Stimulated activated CD8-positive, alpha-beta memory T cell treated with anti-CD3 and anti-CD28 coated beads, Interleukin-7, amount 100 ng/mL, for 1 hour (primary cell): ENCODE measurements around the gene GFER.
"Not testable (repeated sequence)": the region's sequence is repeated elsewhere in the genome, so short reads cannot be mapped to it uniquely, and the experiment has no call there.

ENCODE experiments used
- DNase-seq, 2 donors: peaks; one replicate each; pipeline ENCODE4 v3.0.0-alpha.2; 2020; ENCODE audit warnings: low read depth in 2 of 2

Gene GFER

GRCh38 chr16:2005646-2006045 lies 21.7 kb downstream of the GFER start:
- DNase-seq = no peak

GRCh38 chr16:2006317-2006716 lies 22.3 kb downstream of the GFER start:
- no peak for DNase-seq

GRCh38 chr16:2007081-2007836 lies 23.3 kb downstream of the GFER start:
- DNase-seq = no peak

DNA sequence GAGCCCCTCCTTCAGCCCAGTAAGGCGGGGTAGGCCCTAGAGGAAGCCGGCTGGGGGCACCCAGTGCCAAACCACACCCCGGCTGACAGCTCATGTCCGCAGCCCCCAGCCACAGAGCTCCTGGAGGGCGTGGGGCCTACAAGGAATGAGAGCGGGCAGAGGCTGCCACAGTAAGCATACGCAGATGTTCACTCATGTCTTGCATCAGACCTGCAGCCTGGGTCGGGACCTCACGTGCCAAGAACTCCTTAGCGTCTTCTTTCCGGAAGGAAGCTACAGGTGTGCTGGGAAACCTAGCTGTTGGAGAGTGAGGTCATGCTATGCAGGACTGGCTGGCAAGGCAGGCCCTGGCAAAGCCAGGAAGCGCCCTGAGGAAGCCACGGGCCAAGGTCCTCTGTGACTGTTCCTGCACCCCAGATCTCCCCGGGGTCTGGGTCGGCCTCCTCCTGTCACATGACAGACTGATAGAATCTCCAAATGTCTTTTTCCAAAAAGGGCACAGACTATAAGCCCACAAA lies 24.1 kb downstream of the GFER start:
- no peak for DNase-seq

- DNase-seq = no peak
These were observed 24.7 kb downstream of the GFER start for GRCh38 chr16:2008631-2009163.

DNA sequence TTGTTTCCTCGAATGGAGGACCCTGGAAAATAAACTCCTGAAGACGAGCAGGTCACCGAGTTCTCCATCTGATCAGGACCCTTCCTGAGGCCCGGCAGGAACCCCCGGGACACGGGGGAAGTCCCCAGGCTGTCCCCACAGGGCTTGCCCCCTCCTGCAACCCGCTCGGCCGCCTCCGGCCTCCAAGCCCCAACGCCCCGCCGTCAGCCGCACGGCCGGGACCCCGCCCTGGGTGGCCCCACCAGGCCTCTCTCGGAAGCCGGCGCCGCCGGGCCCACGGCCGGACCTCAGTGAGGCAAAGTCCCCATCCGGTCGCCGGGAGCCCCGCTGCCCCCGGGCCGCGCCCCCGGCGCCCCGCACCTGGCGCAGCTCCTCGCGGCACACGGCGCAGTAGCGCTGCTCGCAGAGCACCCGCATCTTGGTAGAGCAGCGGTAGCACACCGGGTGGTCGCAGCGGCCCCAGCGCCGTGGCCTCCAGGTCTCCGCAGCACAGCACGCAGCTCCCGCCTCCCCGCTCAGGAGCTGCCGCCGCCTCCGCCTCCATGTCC lies 25.2 kb downstream of the GFER start:
- no peak for DNase-seq

DNA sequence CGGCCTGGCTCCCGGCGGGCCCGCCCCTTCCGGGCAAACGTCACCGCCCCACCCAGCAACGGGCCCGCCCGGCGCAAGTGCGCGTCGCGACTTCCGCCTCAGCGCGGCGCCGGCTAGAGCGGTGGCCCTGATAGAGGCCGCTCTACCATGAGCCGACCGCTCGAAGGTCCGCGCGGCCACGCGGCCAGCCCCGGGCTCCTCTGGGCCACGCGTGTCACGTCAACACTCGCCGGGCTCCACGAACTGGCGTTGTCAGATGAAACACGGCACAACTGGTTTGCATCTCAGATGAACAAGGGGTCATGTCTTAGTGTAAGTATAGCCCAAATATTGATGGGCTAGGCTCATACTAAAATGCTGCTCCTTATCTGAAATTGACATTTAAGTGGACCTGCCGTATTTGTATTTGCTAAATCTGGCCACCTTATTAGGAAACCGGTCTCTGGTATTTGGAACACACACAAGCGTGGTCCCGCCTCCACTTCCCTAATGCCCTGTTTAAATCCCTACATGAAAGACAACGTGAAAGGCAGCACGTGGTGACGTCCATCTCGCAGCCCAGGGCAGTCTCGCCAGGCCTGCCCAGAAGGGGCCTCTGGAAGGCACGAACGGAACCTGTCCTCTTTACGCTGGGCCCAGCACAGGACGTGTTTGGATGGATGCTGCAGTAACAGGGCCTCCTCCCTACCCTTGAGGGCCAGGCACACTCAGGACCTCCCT lies 26.0 kb downstream of the GFER start, which contains the start of gene ZNF598:
TSS of gene ZNF598 (minus strand) at position 31 of the 720 bp plus-strand sequence.
- DNase-seq = peak; percentile 50 to 63

- not testable (repeated sequence) for DNase-seq
These were observed 27.7 kb downstream of the GFER start for GRCh38 chr16:2011726-2012125.

DNA sequence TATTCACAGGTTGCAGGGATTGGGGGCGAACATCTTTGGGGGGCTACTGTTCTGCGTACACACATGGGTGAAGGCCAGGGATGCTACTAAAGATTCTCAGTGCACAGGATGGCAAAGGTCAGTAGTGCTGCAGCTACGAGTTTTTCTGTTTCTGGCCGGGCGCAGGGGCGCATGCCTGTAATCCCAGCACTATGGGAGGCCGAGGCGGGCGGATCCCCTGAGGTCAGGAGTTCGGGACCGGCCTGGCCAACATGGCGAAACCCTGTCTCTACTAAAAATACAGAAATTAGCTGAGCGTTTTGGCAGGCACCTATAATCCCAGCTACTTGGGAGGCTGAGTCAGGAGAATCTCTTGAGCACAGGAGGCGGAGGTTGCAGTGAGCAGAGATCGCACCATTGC lies 29.5 kb downstream of the GFER start:
- DNase-seq = no peak

DNA sequence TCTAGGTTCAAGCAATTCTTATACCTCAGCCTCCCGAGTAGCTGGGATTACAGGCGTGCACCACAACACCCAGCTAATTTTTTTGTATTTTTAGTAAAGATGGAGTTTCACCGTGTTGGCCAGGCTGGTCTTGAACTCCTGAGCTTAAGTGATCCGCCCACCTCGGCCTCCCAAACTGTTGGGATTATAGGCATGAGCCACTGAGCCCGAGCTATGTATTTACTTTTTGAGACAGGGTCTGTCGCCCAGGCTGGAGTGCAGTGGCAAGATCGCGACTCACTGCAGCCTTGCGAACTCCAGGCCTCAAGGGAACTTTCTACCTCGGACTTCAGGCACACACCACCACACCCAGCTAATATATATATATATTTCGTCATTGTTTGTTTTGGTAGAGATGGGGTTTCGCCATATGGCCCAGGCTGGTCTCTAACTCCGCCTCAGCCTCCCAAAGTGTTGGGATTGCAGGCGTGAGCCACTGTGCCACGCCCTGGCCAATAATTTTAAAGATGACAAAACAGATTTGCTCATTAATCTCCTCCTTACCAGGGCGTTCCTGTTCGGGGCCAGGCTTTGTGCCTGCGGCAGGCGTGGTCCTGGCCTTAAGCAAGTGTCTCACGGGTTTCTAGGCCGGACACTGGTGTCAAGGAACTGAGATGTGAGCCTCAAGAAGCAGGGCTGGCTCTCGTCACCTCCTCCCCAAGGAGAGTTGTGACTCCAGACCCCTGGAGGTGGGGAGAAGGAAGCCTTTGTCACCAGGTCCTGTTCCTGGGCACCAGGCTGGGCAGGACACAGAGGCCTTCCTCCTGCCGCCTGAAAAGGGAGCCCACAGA lies 31.3 kb downstream of the GFER start:
- no peak for DNase-seq

GRCh38 chr16:2015947-2016208 lies 31.9 kb downstream of the GFER start:
- no peak for DNase-seq

GRCh38 chr16:2016407-2016922 lies 32.5 kb downstream of the GFER start:
- no peak for DNase-seq

GRCh38 chr16:2019518-2019920 lies 35.5 kb downstream of the GFER start, which contains the start of gene NPW:
NPW (plus strand) TSS chr16:2019785.
- DNase-seq = no peak

GRCh38 chr16:2019921-2020831 lies 36.2 kb downstream of the GFER start:
- no peak for DNase-seq

DNA sequence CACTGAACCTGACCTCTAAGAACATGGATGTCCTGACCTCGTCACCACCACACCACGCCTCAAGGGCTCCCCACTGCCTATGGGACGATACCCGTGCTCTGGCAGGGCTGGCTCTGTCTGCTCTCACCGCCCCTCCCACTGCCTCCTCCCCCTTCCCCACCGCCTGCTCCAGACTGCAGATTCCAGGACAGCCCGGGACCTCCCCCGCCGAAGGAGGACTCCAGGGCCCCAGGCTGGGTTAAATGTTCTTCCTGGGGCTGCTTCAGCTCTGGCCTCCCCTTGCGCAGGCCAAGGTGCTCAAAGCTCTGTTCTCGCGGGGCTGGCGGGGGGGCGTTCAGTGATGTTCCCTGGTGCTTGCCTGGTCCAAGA lies 38.7 kb downstream of the GFER start:
- DNase-seq = no peak

GRCh38 chr16:2023092-2024031 lies 39.4 kb downstream of the GFER start:
- DNase-seq = peak; percentile 95 to 97

DNA sequence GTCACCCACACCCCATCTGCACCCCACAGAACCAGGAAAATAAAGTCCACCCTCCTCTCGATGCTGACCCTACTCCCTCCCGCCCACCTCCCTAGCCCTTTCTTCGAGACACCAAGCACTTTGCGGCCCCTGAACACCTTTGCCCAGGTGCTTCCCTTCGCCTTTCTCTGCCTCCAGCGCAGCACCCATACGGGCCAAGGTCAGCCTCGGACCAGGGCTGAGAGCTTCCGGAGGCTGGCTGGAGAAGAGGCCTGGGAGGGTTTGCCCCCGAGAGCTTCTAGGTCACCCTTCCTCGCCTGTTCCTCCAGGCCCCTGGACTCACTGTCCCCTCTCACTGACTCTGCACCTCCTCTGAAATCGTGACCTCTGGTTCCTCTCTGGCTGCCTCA lies 40.0 kb downstream of the GFER start:
- DNase-seq = no peak

DNA sequence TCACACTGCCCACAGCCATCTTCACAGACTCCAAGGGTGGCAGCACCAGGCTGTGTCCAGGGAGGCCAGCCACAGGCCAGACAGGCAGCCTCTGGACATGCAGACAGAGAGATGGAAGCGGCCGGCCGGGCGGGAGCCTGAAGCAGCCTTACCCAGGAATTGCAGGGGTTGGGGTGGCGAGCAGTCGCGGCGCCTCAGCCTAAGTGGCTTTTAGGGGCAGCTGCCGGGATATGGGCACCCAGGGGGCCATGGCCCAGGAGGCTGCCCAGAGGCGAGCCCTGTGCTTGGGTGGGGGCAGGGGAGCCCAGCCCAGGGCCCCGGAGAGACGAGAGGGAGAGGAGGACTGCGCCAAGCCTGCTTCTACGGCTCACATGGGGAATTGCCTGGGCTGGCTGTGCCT lies 41.3 kb downstream of the GFER start:
- no peak for DNase-seq

- no peak for DNase-seq
These were observed 42.0 kb downstream of the GFER start for GRCh38 chr16:2025878-2026460.
